GM10248 (cell line): ENCODE data around the gene NIPAL4.

ENCODE experiments used
- CTCF ChIA-PET: fragments of 300-600 bp; sonication (Branson Sonifier 250); formaldehyde crosslinking; extraction: SDS; loops from one replicate; lab custom pipeline; 2021; ENCODE audit warnings: antibody characterized with exemption; lab: Yijun Ruan, JAX
- POLR2A ChIA-PET: fragments of 350-650 bp; sonication (Branson Sonifier 250); formaldehyde crosslinking; extraction: SDS; loops from one replicate; lab custom pipeline; 2020; ENCODE audit warnings: antibody characterized with exemption; lab: Yijun Ruan, JAX
- DNase-seq: peaks from one replicate; pipeline ENCODE4 v3.0.0; 2012; ENCODE audit errors: extremely low spot score
- CTCF ChIP-seq: IDR thresholded peaks from 2 replicates; pipeline ENCODE4 v1.5.1; 2012; ENCODE audit warnings: mild to moderate bottlenecking, low read depth; ENCODE audit errors: extremely low read depth, missing control alignments, control extremely low read depth

Gene NIPAL4

GRCh38 chr5:157475432-157475831 lies 15.4 kb downstream of the NIPAL4 start:
- TF ChIP-seq CTCF: no peak
- ChIA-PET POLR2A (no interaction called here), CTCF (interaction anchor here (0.8 to 4.7 kb wide), 5 partner anchors 26 to 222 kb away, joined by 3 to 38 read pairs (median 6); no protein-coding TSS in a partner anchor)
- no peak for DNase-seq

GRCh38 chr5:157476702-157477408 lies 16.8 kb downstream of the NIPAL4 start:
- ChIA-PET CTCF (interaction anchor here (0.5 to 6.3 kb wide), 28 partner anchors 9 to 328 kb away, joined by 3 to 55 read pairs (median 3); partner anchors contain the start of genes LSM11 and NIPAL4), POLR2A (interaction anchor here (0.6 kb wide), 1 partner anchor 50 kb away, joined by 3 read pairs; no protein-coding TSS in a partner anchor)
- peak; percentile 72 for DNase-seq
- TF ChIP-seq CTCF: peak; percentile 75

GRCh38 chr5:157477814-157478494 lies 17.9 kb downstream of the NIPAL4 start:
- no peak for TF ChIP-seq CTCF
- DNase-seq: no peak
- ChIA-PET CTCF (interaction anchor here (0.9 to 6.3 kb wide), 16 partner anchors 7 to 329 kb away, joined by 3 to 55 read pairs (median 4); partner anchors contain the start of genes LSM11 and NIPAL4), POLR2A (no interaction called here)

DNA sequence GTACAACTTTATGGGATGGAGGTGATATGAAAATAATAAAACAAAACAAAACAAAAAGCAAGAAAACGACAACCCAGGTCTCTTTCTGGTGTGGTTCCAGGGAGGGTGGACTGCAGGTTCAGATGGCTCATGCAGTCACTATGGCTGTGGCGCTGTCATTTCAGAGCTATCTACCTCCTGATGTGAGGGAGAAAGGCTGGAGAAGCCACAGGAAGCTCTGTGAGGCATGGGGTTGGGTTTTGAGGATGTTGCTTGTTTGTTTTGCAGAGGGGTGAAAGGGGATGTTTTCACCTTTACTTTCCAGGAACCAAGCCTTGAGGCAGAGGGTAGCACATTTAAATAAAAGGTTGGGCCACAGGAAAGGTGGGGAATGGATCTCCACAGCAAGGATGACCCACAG lies 18.7 kb downstream of the NIPAL4 start:
- CTCF ChIA-PET: interaction anchor here (0.8 to 6.3 kb wide), 9 partner anchors 8 to 224 kb away, joined by 3 to 55 read pairs (median 8); no protein-coding TSS in a partner anchor
- POLR2A ChIA-PET: interaction anchor here (0.6 kb wide), 1 partner anchor 45 kb away, joined by 3 read pairs; no protein-coding TSS in a partner anchor
- no peak for TF ChIP-seq CTCF
- no peak for DNase-seq

DNA sequence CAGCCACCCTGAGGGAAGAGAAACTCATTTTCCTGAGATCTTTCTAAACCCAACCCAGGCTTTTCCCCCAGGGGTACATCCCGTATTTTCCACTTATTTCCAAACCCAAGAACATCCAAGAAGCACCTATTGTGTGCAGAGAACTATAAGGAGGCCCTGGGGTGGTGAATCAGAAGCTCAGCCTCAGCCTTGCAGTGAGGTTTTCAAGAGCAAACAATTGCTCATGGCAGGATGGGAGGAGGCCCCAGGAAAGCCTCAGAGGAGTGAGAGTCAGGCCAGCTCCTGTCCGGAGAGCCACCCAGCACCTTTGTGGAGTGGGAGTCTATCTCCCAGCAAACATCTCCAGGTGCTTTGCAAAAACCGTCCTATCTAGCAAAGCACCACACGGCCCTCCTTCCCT lies 19.2 kb downstream of the NIPAL4 start:
- ChIA-PET CTCF (interaction anchor here (0.8 to 6.3 kb wide), 9 partner anchors 9 to 225 kb away, joined by 3 to 55 read pairs (median 8); no protein-coding TSS in a partner anchor), POLR2A (interaction anchor here (0.6 to 1.0 kb wide), 2 partner anchors 46 to 134 kb away, joined by 3 read pairs; no protein-coding TSS in a partner anchor)
- TF ChIP-seq CTCF: no peak
- DNase-seq: no peak

- CTCF ChIA-PET: interaction anchor here (0.8 to 6.3 kb wide), 10 partner anchors 9 to 239 kb away, joined by 3 to 55 read pairs (median 7); no protein-coding TSS in a partner anchor
- POLR2A ChIA-PET: interaction anchor here (1.0 to 1.1 kb wide), 2 partner anchors 133 to 137 kb away, joined by 3 read pairs; no protein-coding TSS in a partner anchor
- TF ChIP-seq CTCF: no peak
- DNase-seq: no peak
These were observed 19.8 kb downstream of the NIPAL4 start for GRCh38 chr5:157479612-157480510.
